GM20431 (cell line): ENCODE measurements around the gene HAND2.

ENCODE experiments used
- in situ Hi-C: fragments of 300-500 bp; cut with MseI, MboI; formaldehyde crosslinking; loops from one replicate; pipeline ENCODE4 v1.15.0; 2020; ENCODE audit warnings: low sequenced_read_pairs; ENCODE audit not compliant: unreplicated experiment

Gene HAND2

DNA sequence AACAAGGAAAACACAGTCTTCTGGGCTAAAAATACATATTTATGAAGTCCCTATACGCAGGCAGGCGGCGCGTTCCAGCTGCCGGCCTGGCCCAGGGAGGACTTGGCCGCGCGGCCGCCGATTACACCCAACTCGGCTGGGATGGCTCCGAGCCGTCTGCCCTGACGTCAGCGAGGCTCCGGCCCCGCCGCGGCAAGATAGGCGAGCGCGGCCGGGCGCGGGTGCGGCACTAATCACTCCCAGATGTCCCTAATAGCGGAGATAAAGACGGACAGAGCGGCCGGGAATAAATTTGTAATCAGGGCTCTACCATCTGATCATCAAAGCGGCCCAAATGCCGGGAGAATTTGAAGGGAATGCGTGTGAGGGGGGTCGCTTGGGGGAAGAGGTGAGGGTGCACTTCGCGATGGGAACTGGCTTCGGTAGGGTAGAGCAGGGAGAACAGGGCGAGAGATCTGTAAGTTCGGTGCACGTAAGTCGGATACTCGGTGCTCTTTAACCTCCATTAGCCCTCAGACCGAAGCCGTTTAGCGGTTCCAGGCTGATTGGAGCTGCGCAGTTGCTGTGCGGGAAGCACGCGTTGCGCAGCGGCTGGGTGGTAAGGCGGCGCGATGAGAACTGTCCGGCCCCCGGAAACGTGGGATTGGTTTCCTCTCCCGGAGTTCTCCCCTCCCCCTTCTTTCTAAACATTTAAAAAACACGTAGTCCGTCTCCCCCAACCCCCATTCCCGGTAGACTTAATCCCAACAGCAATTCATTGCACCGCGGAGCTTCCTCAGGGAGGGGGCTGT is 7.7 kb downstream of the HAND2 start:
- in situ Hi-C loops, result no loop called here

DNA sequence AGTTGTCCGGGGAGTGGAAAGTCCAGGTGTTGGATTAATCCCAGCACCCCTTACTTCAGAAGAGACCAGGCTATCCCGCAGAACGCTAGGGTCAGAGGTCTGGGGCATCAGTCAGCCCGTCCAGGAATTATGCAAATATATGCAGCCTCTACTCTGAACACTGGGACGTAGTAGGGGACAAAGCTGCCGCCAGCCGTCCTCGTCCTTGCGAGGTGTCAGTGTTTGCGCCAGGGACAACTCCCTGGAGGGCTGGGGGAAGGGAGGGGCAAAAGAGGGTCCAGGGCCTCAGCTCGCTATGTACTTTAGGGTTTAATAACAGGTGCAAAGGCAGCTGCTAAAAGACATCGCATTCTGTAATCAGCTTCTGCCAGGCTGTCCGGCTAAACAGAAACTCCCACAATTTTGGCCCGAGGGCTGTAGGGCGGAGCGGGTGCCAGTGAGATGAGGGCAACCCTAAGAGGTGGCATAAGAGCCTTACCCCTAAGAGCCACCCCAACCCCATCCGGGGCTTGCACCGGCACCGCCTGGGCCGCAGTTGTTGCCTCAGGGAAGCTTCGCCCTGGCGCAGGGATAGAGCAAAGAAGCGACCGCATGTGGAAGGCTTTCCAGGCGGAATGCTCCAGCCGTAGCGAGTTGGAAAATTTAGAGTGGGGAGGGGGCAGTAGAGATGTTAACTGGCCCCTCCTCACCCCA is 8.4 kb downstream of the HAND2 start:
- in situ Hi-C loops, result no loop called here

DNA sequence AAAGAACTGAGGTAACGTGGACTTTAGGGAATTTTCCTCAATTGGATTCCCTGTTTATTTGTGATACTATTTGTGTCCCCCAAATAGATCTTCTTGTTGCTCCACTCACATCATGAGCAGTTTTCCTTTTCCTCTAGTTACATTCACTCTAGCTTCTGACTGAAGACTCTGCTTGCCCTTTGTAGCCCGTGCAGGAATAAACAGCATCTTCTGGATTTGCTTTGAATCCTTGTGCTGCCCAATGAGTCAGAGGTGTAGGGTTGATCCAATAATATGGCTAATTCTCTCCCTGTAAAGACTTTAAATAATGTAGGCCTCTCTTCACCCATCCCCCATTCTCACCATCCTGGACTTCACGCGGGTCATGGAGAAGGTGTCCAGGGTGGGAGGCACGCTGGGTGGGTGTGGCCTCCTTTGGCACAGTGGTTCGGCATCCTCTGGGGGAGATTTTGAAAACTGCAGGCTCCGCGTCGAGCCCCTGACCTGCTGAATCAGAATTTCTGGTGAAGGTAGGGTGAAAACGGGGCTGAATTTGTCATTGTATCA is 9.0 kb downstream of the HAND2 start:
- in situ Hi-C loops, result no loop called here

DNA sequence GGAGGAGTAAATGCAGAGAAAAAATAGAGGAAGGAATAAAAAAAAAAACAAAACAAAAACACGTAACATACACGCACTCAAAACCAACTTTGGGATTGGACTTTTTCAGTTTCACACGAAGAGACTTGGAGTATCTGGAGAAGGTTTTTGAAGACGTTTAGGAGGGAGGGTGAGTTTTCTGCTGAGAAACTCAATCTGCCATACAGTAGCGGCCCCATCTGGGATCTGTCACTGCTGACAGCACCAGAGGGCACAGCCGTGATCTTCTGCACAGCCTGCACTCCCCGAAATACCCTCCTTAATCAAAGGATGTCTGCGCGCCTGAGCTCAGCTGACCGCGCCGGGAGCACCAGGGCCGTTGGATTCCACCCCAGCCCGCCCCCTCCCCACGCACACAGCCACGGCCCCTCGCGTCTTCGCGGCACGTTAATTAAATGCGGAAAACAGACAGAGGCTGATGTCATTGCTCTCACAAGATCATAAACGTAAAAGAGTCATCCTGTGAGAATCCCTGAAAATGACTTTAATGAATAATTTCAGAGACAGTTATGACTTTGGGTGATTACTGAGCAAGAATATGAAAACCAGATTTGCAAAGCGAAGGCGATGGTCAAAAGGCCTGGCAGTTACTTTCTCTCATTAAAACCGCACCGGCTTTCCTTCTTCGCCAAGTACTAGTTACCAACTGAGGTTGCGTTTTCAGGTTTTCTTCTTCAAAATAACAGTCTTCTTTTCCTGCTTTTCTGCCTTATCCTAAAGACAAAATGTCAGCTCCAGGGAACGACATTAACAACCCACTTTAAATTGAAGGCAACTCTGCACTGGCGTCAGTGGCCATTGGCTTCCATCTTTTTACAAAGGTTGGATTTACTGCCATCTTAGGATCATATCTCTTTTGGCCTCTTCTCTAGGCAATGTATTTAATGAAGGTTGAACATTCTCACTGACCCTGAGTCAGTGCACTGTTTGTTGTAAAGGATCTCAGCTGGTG is 10.6 kb downstream of the HAND2 start:
- in situ Hi-C loops, result no loop called here

DNA sequence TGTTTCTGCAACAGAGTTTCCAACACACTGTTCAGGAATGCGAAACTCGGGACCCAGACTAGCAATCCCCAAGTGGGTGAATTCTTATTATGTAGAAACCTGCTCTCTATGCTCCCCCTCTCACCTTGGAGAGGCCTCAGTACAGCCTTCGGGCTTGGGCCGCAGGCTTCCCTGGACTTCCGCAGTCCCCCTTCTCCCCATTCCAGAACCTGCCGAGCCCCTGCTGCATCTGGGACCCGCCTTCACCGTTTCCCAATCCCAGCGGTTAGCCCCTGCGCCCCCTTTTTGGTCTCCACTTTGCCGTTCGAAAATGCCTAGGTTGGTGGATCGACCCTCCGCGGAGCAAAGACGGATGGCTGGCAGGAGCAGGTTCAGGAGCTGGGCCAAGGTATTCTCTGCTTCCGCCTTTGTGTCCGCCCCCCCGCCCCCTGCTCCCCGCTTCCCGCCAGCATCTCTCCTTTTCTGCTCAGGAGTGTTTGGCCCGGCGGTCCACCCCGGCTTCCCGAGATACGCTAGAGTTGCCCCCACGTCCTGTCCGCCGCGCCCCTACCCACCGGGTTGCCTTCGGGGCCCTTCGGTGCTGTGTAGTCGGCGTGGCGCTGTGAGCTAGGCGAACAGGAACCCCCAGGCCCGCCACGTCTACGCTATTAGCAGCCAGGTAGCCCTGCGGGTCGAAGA is 11.5 kb downstream of the HAND2 start:
- in situ Hi-C loops, result no loop called here

DNA sequence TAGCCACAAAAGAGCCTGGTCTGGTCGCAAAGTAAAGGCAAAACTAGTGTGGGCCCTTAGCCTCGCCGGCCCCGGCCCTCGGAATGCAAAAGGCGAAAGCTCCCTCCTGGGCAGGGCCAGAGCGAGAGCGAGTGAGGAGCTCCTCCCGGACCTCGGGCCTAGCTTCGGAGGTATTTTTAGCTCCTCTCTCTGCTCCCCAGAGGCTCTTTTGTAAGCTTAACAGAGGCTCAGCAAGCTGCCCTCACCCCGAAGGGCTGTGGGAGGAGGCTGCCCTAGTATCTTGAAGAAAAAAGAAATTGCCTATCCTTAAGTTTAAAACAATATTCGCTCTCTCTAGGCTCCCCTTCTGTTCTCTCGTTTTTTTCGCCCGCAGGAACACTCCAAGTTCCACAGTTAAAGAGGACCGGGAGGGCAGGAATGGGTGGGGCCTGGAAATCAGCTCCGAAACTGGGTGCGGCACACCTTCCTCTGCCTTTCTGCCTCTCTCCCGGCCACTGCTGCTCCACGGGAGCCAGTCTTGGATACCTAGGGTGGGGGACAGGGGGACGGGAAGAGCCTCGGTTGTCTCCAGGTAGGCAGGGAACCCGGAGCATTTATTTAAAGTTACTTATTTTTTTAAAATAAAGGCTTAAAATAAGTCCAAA is 12.1 kb downstream of the HAND2 start:
- in situ Hi-C loops, result no loop called here

DNA sequence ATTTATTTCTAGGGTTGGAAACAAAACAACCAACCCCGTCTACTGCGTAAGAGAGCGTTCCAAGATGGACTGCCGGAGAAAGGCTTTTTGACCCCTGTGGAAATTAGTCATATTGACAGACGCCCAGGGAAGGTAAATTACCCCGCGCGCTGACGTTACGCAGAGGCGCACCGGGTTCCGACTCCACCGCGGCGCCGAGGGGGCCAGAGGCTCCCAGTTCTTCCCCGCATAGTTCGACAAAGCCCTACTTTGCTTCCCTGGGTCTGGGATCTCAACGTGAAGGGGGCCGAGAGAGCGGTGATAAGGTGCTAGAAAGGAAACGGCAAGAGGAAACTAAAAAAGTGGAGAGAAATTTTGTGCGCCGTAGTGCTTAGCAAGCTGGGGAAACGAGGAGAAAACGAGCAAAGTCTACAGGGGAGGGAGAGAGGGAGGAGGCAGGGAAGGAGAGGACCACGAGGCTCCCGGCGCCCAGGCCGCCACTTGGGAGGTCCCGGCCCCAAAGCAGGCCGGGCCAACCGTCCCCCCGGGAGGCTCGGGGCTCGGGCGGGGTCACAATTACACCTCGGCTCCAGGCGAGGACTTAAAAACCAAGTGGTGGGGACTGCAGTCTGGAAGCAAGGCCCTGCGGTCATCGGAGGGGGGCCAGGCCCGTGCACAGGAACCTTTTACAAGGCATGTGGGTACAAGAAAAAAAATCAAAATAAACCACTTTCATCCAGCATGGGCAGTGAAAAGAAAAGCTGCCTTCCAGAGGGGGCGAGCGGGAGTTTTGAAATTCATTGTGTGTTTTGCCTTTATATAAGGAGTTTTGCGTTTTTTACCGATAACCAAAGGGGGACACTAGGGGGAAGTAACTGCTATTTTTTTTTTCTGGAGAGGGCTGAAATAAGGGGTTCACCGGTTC is 13.2 kb downstream of the HAND2 start:
- in situ Hi-C loops, result no loop called here

DNA sequence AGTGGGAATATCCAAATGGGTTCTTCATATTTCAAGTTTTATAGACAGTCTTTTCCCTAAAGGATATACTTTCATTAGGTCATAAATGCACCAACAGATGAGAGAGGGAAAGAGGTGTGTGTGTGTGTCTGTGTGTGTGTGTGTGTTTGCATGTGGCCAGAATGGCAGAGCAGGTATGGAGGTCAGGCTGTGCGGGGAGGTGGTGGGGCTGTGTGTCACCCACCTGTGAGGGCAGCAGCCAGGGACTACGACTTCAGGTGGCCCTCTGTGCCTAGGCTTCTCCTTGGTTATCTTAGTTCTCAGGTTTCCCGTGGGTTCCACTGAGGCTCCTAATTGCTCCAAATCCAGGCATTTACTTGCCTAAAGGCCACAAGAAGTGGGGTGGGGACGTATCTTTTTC is 14.6 kb downstream of the HAND2 start:
- in situ Hi-C loops, result no loop called here

DNA sequence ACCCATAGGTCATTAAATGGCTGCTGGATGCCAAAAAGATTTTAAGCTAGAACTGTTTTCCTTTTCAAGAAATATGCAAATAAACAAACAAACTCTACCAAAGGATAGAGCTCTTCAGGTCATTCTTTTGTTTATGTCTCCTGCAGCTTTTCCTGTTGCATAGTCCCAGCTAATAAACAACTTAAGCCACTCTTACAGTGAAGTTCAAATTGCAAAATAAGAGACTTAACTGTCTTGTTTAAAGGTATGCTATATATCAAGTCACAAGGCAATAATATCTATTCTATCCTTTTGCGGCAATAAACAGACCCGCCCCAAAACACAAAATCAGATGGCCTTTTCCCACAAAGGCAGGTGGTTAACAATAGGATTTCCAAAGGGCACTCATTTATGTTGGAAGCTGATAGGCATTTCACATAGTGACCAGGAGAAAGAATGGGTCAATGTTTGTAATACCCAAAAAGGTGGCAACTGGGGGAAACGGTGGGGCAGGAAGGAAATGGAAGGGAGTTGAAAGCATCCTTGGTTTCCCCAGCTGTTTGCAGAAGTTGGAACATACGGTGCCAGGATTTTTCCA is 15.3 kb downstream of the HAND2 start:
- in situ Hi-C loops, result no loop called here

DNA sequence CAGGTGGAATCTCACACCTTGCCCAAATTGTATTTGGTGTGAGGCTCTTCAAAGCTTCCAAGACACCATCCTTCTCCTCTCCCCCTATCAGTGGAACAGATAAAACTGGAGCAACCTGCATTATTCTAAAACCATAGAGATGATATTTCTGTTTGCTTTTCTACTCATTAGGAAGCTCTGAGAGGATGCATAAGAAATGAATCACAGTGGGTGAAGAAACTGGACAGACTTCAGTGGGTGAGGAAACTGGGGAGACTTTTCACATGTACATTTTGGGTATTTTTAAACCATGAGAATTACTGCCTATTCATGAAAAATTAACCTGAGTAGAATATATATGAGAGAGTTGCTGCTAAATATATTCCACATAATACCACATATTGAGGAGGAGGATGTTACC is 16.4 kb downstream of the HAND2 start:
- in situ Hi-C loops, result no loop called here

DNA sequence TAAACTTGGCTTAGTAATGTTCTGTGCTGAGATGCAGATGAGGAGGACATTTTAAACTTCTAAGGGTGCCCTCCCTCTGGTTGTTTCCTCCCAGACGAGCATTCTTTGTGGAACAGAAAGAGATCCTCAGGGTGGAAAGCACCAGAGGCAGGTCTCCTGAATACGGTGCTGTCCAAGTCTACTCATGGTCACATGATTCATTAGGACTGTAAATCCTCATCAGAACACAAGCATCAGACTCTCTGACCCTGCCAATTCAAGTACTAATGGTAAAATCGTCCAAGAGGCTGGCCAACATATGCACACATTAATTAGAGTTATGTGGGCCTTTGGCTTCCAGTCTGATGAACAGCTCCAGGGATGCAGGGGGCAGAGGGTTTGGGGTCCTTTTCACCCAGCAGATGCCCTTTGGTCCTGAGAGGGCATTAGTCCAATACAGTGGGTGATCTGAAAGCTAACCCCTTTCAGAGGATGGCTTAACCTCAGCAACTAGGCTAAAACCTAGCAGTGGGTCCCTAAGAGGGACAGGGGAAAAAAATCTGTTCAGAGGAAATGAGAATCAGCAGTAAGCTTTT is 18.2 kb downstream of the HAND2 start:
- in situ Hi-C loops, result no loop called here

DNA sequence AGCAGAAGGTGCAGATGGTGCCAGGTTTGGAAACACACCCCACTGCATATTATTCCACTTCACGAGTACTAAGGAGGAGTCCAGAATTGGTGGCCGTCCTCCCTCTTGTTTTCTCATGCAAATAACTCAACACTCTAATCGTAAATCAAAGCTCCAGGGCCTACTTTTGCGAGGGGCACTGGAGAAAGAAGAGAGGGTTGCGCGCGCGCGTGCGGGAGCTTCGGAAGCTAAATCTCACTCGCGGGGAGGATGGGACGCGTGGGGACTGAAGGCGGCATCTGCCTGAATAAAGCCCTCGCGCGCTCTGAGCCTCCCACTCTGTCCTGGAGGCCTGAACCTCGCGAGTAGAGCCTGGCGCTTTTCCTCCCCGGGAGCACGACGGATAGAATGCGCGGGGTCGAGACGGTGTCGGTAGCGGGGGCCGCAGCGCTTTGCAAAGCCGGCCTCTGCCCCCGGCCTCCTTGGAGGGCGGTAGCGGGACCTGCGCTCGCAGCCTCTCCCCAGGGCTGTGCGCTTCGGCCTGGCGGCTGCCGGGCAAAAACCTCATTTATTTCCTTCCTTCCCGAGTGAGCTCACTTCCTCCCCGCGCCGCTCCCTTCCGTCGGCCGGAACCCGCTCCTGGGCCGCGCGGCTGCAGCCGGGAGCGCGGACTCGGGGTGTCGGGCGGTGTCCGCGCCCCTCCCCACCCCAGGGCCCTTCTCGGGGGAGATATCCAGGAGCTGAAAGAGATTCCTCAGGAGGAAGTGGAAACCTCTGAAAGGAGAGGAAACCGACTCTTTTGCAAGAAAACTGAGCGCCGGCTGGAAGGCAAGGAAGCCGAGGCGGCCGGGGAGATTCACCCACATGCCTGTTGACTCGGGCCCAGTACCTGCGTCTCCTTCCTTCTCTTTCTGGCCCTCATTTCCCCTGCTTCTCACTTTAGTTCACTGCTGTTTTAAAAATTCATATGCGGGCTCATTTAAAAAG is 20.7 kb downstream of the HAND2 start:
- in situ Hi-C loops, result no loop called here

DNA sequence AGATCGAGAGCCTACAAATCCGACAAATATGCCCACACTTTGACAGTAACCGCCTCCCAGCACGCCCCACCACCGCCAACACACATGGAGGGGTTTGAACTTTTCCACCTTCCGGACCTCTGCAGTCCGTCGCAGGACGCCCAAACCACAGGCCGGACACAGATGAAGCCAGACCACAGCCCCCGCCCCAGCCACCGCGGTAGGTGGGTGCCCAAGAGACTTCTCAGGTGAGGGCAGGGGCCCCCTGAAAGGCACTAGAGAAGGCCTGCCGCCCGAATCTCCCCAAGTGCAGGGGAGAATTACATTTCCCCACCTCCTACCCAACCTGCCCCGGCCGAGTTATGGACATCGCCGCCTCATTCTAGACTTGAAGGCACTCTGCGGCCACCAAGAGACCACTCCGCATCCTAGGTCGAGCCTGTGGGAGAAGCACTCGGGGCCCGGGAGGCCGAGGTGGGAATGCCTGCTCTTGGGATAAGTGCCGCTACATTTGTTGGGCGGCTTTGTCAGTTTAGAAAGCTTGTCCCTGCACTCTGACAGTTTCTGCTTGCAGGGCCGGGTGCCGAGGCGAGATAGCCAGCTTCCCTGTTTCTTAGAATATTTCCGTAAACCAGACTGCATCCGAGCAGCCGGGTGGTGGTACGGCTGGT is 21.5 kb downstream of the HAND2 start:
- in situ Hi-C loops, result no loop called here

DNA sequence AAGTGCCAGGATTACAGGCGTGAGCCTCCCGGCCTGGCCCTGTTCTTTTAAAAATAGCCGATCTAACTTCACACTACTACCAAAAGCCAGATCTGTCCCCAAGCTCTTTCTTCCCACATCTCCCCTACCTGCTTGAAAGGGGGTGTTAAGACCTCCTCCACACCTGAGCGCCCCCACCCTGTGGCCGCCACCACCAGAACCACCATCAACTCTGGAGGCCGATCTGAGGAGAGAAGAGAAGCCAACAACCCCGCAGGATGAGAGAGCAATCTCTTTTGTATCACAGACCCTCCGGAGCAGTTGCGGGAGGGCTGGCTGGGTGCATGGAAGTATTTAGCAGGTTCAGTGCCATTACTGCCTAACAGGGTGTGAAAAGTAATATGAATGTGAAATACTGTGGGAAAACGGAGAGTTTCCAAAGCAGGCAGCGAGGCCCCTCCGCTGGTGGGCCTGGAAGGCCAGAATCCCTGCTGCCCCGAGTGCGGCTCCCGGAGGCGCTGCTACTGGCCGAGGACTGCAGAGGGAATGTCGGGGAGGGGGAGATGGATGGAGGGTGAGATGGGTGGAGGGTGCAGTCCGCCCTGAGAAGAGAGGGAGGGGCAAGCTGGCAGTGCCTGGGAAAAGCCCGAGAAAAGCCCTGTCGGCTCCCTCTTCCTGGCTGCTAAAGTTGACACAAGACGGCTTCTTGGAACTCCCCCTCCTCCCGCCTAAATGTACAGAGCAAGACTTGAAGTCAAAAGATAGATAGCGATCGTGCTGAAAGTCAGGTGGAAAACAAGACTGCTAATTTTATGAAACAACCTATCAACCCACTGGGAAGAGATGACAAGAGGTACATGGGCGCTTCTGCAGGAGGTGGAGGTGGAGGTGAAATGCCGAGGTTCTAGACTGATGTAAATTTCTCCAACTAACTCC is 22.3 kb downstream of the HAND2 start:
- in situ Hi-C loops, result no loop called here

DNA sequence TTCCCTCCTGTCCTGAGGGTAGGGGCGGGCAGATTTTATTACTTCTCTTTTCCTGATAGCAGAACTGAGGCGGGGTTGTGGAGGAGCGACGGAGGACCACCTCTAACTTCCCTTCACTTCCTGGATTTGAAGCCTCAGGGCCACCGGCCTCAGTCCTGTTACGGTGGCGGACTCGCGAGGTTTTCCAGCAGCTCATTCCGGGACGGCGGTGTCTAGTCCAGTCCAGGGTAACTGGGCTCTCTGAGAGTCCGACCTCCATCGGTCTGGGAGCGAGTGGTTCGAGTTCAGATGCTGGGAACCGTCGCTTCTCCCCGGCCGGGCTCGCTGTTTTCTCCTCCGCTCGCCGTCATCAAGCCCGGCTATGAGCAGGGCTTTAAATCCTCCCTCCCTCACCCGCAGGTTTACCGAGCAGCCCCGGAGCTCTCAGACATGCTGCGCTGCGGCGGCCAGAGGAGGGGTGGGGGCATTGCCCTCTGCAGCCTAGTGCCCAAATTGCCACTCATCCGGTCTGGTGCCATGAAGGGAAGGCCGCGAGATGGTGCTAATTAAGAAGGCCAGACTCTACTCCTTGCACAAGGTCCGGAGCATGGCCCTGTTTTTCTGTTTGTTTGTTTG is 23.3 kb downstream of the HAND2 start:
- in situ Hi-C loops, result no loop called here
